HepG2 (cell line): ENCODE measurements around the gene ZNHIT1. TPM values are rescaled to one million over a fixed set of nuclear protein-coding genes. Genes with fewer than 3 reads are reported as not detected.

Source experiments
- ATAC-seq: fragments of 200-7000 bp; cut with Tn5 transposase; 3 replicates; pipeline ENCODE4 v1.9.1; 2020; ENCODE audit warnings: mild to moderate bottlenecking, moderate library complexity
- BruUV-seq: library from RNA; stranded (reverse); fragments of 400-500 nt; replicated peaks from 2 replicates; lab custom pipeline; 2021; lab: Mats Ljungman, UMichigan
- CTCF ChIA-PET: fragments of 300-600 bp; formaldehyde crosslinking; extraction: SDS; loops from one replicate; lab custom pipeline; 2021; ENCODE audit warnings: low total read pairs, inconsistent platforms, low intra/inter-chr PET ratio; lab: Yijun Ruan, JAX
- POLR2A ChIA-PET: fragments of 350-600 bp; sonication (Branson Sonifier 250); formaldehyde crosslinking; loops from one replicate; lab custom pipeline; 2020; ENCODE audit warnings: antibody characterized with exemption, inconsistent platforms; lab: Yijun Ruan, JAX
- DNase-seq: peaks from one replicate; pipeline ENCODE4 v3.0.0-alpha.2; 2015; ENCODE audit warnings: low spot score
- FAIRE-seq: peaks from 3 replicates; lab custom pipeline; 2011; peaks lifted over from hg19 to GRCh38; lab: Jason Lieb, UNC
- H2AFZ ChIP-seq: one replicate; pipeline ENCODE4 v1.6.1; 2011; ENCODE audit warnings: low read length, inconsistent platforms
- H3K27ac ChIP-seq: fragments of 300-600 bp; 3 replicates; pipeline ENCODE4 v1.8.0; 2011; ENCODE audit warnings: mixed run types, mild to moderate bottlenecking, mixed read lengths, low read length, inconsistent platforms; ENCODE audit not compliant: insufficient read depth; ENCODE audit errors: extremely low read length
- H3K27me3 ChIP-seq, 2 experiments: fragments of 200-600 bp in 1 of 2; 2 replicates in 1 of 2; 3 replicates in 1 of 2; pipeline versions ENCODE4 v1.6.0 to v1.8.0; 2011; ENCODE audit warnings: low read length in 2 of 2, mild to moderate bottlenecking in 2 of 2, moderate library complexity in 2 of 2, inconsistent platforms in 1 of 2; ENCODE audit not compliant: insufficient read depth in 2 of 2, control insufficient read depth in 1 of 2
- H3K36me3 ChIP-seq, 2 experiments: fragments of 200-600 bp in 1 of 2; replicated peaks in 1 of 2; 2 replicates in 1 of 2; 3 replicates in 1 of 2; pipeline versions ENCODE4 v1.5.1 to v1.8.0; 2011; ENCODE audit warnings: low read length in 2 of 2, inconsistent platforms in 1 of 2; ENCODE audit not compliant: insufficient read depth in 2 of 2, control insufficient read depth in 1 of 2
- H3K4me1 ChIP-seq: 2 replicates; pipeline ENCODE4 v1.5.1; 2012; ENCODE audit warnings: low read length, inconsistent platforms; ENCODE audit not compliant: insufficient read depth
- H3K4me2 ChIP-seq: 2 replicates; pipeline ENCODE4 v1.6.0; 2011; ENCODE audit warnings: low read depth, low read length, inconsistent platforms
- H3K4me3 ChIP-seq, 3 experiments: fragments of 200-600 bp in 1 of 3; sonication (generic), shearing (Covaris generic) in 1 of 3; replicated peaks in 1 of 3; 2 replicates each; pipeline ENCODE4 v1.5.1; 2011 to 2016; ENCODE audit warnings: low read length in 3 of 3, inconsistent platforms in 2 of 3, low read depth in 2 of 3, mild to moderate bottlenecking in 2 of 3, control low read depth in 1 of 3, mixed read lengths in 1 of 3; ENCODE audit not compliant: insufficient read depth in 1 of 3
- H3K79me2 ChIP-seq: one replicate; pipeline ENCODE4 v1.6.1; 2011; ENCODE audit warnings: low read length, inconsistent platforms; ENCODE audit not compliant: insufficient read depth
- H3K9ac ChIP-seq: 2 replicates; pipeline ENCODE4 v1.6.0; 2011; ENCODE audit warnings: mild to moderate bottlenecking, low read depth, low read length, inconsistent platforms; ENCODE audit not compliant: insufficient read depth
- H3K9me3 ChIP-seq: 2 replicates; pipeline ENCODE4 v1.5.1; 2012; ENCODE audit warnings: mild to moderate bottlenecking, low read length
- H4K20me1 ChIP-seq: 2 replicates; pipeline ENCODE4 v1.6.0; 2011; ENCODE audit warnings: inconsistent platforms, mild to moderate bottlenecking, low read length, moderate library complexity; ENCODE audit not compliant: insufficient read depth
- AKAP8 ChIP-seq: sonication (generic); formaldehyde crosslinking; IDR thresholded peaks from 2 replicates; pipeline ENCODE4 v1.5.1; 2020; ENCODE audit warnings: mild to moderate bottlenecking, missing genetic modification reagents
- BCL6 ChIP-seq: IDR thresholded peaks from 2 replicates; pipeline ENCODE4 v1.6.1; 2016; ENCODE audit warnings: missing genetic modification reagents, missing compliant biosample characterization
- FOXA1 ChIP-seq, 2 experiments: fragments of 450-650 bp in 1 of 2; sonication (generic) in 1 of 2; formaldehyde crosslinking in 1 of 2; IDR thresholded peaks; 2 replicates each; pipeline versions ENCODE4 v1.4.0 to v1.6.1; 2016 to 2020; ENCODE audit warnings: missing genetic modification reagents in 1 of 2
- FOXA3 ChIP-seq: IDR thresholded peaks from 2 replicates; pipeline ENCODE4 v1.6.1; 2016; ENCODE audit warnings: missing genetic modification reagents, missing compliant biosample characterization
- PHF21A ChIP-seq: sonication (generic); formaldehyde crosslinking; IDR thresholded peaks from 2 replicates; pipeline ENCODE4 v1.5.0; 2020; ENCODE audit warnings: mild to moderate bottlenecking, missing genetic modification reagents
- REPIN1 ChIP-seq: sonication (generic); formaldehyde crosslinking; IDR thresholded peaks from 2 replicates; pipeline ENCODE4 v1.8.0; 2022; ENCODE audit warnings: missing genetic modification reagents, low read depth, mild to moderate bottlenecking, borderline replicate concordance
- SAP130 ChIP-seq: IDR thresholded peaks from 2 replicates; pipeline ENCODE4 v1.6.1; 2016; ENCODE audit warnings: low read depth
- TEAD3 ChIP-seq: optimal IDR thresholded peaks from 2 replicates; pipeline ENCODE3; 2016; ENCODE audit warnings: borderline replicate concordance
- ZMYM3 ChIP-seq: sonication (generic); formaldehyde crosslinking; IDR thresholded peaks from 2 replicates; pipeline ENCODE4 v1.5.1; 2020; ENCODE audit warnings: mild to moderate bottlenecking, missing genetic modification reagents
- ZNF121 ChIP-seq: sonication (generic); formaldehyde crosslinking; IDR thresholded peaks from 2 replicates; pipeline ENCODE4 v1.5.0; 2020; ENCODE audit warnings: mild to moderate bottlenecking, missing genetic modification reagents
- ZNF160 ChIP-seq: sonication (generic); formaldehyde crosslinking; IDR thresholded peaks from 2 replicates; pipeline ENCODE4 v1.8.0; 2022; ENCODE audit warnings: mild to moderate bottlenecking, inconsistent platforms, missing genetic modification reagents
- ZNF770 ChIP-seq: sonication (generic); formaldehyde crosslinking; IDR thresholded peaks from 2 replicates; pipeline ENCODE4 v1.5.0; 2020; ENCODE audit warnings: mild to moderate bottlenecking, missing genetic modification reagents
- WGBS: methylation state at CpG from one replicate; pipeline ENCODE4 v1.1.6; 2017; ENCODE audit warnings: low lambda C conversion rate; 5-methylcytosine and 5-hydroxymethylcytosine counted together
- in situ Hi-C: cut with HindIII; loops from 2 replicates; pipeline ENCODE4 v1.10.0; 2017; ENCODE audit warnings: low pct_unique_long_range_greater_than_20kb; ENCODE audit not compliant: extremely low pct_ligation_motif_present
- intact Hi-C: fragments of 100-400 bp; cut with micrococcal nuclease; formaldehyde crosslinking; loops from one replicate; pipeline ENCODE4 v1.10.0; 2022; ENCODE audit not compliant: unreplicated experiment
- polyA plus RNA-seq, 8 experiments: library from polyadenylated mRNA; depleted of rRNA in 3 of 8; stranded (reverse) in 7 of 8; unstranded in 1 of 8; fragments of >200 nt; fragmentation: Illumina TruSeq in 4 of 8; extraction: Trizol in 4 of 8; gene quantifications; 2 replicates each; pipeline versions ENCODE4 v1.2.1 to v1.2.3, GENCODE V29; 2011 to 2016; ENCODE audit warnings: low read depth in 4 of 8, missing spikeins in 1 of 8, mixed read lengths in 1 of 8; ENCODE audit not compliant: insufficient read depth in 1 of 8
- total RNA-seq, 5 experiments: library from RNA; depleted of rRNA; stranded (reverse); fragments of >200 nt; fragmentation: Illumina TruSeq; extraction: Trizol; gene quantifications; 2 replicates each; pipeline ENCODE4 v1.2.3, GENCODE V29; 2016; ENCODE audit warnings: low read depth in 1 of 5
- TF ChIP-seq, protein P1 (sequence below): sonication (generic); formaldehyde crosslinking; conservative IDR thresholded peaks from 2 replicates; pipeline ENCODE4 v1.4.0; 2020; ENCODE audit warnings: mild to moderate bottlenecking, missing genetic modification reagents, moderate library complexity
- TF ChIP-seq, protein P2 (sequence below): IDR thresholded peaks from 2 replicates; pipeline ENCODE4 v1.6.1; 2012; ENCODE audit warnings: inconsistent platforms

The ZNHIT1 gene
- total and polyA plus RNA-seq, 2 of the 13 experiments (the other 11 are each of a cell fraction or from before 2014, with no cell fraction given) = 32.5 to 64.5 TPM

DNA sequence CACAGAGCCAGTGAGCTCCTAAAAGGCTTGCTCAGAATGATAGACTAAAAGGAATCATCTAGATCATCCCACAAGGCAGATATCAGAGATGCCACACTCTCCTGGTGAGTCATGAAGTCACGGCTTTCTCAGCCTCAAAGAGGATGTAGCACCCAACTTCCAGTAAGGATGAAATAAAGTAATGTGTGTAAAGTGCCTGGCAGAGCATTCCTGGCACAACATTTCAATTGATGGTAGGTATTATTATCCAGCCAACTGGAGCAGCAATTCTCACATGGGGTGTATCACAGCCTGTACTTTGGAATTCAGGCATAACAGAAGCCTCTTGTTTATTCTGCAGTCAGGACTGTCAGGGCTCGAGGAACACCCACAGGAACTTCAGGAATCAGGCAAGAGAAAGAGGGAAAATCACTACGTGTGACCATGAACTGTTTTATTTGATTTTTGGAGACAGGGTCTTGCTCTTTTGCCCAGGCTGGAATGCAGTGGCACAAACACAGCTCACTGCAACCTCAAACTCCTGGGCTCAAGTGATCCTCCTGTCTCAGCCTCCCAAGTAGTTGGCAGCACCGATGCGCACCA, 32.6 kb upstream of the ZNHIT1 start:
- FAIRE-seq = no peak
- no peak for TF ChIP-seq ZNF160 (CRISPR knock-in tag)
- TF ChIP-seq FOXA3 = 0 out of 2 replicates have a peak, but pooled peaks have one; percentile 10
- peak; percentile 89 for TF ChIP-seq BCL6 (CRISPR knock-in tag)
- no peak for TF ChIP-seq AKAP8
- TF ChIP-seq, protein P1, sequence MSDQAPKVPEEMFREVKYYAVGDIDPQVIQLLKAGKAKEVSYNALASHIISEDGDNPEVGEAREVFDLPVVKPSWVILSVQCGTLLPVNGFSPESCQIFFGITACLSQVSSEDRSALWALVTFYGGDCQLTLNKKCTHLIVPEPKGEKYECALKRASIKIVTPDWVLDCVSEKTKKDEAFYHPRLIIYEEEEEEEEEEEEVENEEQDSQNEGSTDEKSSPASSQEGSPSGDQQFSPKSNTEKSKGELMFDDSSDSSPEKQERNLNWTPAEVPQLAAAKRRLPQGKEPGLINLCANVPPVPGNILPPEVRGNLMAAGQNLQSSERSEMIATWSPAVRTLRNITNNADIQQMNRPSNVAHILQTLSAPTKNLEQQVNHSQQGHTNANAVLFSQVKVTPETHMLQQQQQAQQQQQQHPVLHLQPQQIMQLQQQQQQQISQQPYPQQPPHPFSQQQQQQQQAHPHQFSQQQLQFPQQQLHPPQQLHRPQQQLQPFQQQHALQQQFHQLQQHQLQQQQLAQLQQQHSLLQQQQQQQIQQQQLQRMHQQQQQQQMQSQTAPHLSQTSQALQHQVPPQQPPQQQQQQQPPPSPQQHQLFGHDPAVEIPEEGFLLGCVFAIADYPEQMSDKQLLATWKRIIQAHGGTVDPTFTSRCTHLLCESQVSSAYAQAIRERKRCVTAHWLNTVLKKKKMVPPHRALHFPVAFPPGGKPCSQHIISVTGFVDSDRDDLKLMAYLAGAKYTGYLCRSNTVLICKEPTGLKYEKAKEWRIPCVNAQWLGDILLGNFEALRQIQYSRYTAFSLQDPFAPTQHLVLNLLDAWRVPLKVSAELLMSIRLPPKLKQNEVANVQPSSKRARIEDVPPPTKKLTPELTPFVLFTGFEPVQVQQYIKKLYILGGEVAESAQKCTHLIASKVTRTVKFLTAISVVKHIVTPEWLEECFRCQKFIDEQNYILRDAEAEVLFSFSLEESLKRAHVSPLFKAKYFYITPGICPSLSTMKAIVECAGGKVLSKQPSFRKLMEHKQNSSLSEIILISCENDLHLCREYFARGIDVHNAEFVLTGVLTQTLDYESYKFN (CRISPR knock-in tag) = 0 out of 2 replicates have a peak, but pooled peaks have one; percentile 29
- TF ChIP-seq, protein P2, sequence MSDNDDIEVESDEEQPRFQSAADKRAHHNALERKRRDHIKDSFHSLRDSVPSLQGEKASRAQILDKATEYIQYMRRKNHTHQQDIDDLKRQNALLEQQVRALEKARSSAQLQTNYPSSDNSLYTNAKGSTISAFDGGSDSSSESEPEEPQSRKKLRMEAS = 0 out of 2 replicates have a peak, but pooled peaks have one; percentile 18
- TF ChIP-seq ZNF121 = peak; percentile 96
- TF ChIP-seq SAP130 (CRISPR knock-in tag) = peak; percentile 27; the same call in 1 of the 2 replicates
- TF ChIP-seq ZMYM3 (CRISPR knock-in tag) = peak; percentile 50; the same call in 1 of the 2 replicates
- 0 out of 2 replicates have a peak, but pooled peaks have one; percentile 33 for TF ChIP-seq PHF21A (CRISPR knock-in tag)
- no peak for TF ChIP-seq FOXA1 (IDR thresholded peaks at IDR 0.05)
- TF ChIP-seq FOXA1 (CRISPR knock-in tag; IDR thresholded peaks at IDR 0.05) = peak; percentile 42
- peak; percentile 50 for TF ChIP-seq TEAD3 (CRISPR knock-in tag)
- no peak for TF ChIP-seq REPIN1 (CRISPR knock-in tag)
- peak; percentile 96 for TF ChIP-seq ZNF770 (CRISPR knock-in tag)
- Histone ChIP-seq H2AFZ (no peak overlapping the region), H3K27ac (no peak overlapping the region), H3K4me3 (no peak overlapping the region), H4K20me1 (no peaks in the 10 kb centered on the region), H3K27me3 (peaks cover 3 to 9% of the 10 kb centered on the region in 2 experiments; a peak in 4 of 5 replicates), H3K79me2 (no peaks in the 10 kb centered on the region), H3K36me3 (no peaks in the 10 kb centered on the region), H3K9ac (no peak overlapping the region), H3K9me3 (no peaks in the 10 kb centered on the region), H3K4me2 (peak overlapping the region; percentile 20; the same call in 1 of the 2 replicates), H3K4me1 (peaks cover 42% of the 10 kb centered on the region)
- POLR2A ChIA-PET = no interaction called here
- peak; percentile 57 for DNase-seq
- peak; percentile 47 for ATAC-seq
- BruUV-seq = no TSS peak
- CTCF ChIA-PET = no interaction called here
- 25% methylated on average over 5 of the region's 5 CpGs for WGBS
- in situ Hi-C loops = no loop called here
- intact Hi-C loops = no loop called here
